ENCODE results near the gene RAB1B. TPM values are rescaled to one million over a fixed set of nuclear protein-coding genes. Genes with fewer than 3 reads are reported as not detected.

RAB1B gene
- total RNA-seq, 1 donor: 75.3 TPM

- no peaks in the 10 kb centered on the region for H3K36me3 ChIP-seq (ENCODE audit: insufficient read depth, low read length)
- peaks cover 58% of the 10 kb centered on the region for H3K4me1 ChIP-seq (ENCODE audit: insufficient read depth, low read length)
- peaks cover 25% of the 10 kb centered on the region for H4K20me1 ChIP-seq (ENCODE audit: insufficient read depth, low read length)
- H3K27ac ChIP-seq (ENCODE audit: low read depth, low read length): peak overlapping the region; percentile 94
- TF ChIP-seq, protein P1, sequence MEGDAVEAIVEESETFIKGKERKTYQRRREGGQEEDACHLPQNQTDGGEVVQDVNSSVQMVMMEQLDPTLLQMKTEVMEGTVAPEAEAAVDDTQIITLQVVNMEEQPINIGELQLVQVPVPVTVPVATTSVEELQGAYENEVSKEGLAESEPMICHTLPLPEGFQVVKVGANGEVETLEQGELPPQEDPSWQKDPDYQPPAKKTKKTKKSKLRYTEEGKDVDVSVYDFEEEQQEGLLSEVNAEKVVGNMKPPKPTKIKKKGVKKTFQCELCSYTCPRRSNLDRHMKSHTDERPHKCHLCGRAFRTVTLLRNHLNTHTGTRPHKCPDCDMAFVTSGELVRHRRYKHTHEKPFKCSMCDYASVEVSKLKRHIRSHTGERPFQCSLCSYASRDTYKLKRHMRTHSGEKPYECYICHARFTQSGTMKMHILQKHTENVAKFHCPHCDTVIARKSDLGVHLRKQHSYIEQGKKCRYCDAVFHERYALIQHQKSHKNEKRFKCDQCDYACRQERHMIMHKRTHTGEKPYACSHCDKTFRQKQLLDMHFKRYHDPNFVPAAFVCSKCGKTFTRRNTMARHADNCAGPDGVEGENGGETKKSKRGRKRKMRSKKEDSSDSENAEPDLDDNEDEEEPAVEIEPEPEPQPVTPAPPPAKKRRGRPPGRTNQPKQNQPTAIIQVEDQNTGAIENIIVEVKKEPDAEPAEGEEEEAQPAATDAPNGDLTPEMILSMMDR (IDR thresholded peaks at IDR 0.05; ENCODE audit: extremely low read depth, low read depth, low read length): no peak
- H3K9me3 ChIP-seq (ENCODE audit: low read depth, low read length): no peaks in the 10 kb centered on the region
- H3K4me2 ChIP-seq (ENCODE audit: insufficient read depth, low read length): peak overlapping the region; percentile 96
- no peak overlapping the region for H2AFZ ChIP-seq (ENCODE audit: low read length)
- H3K27me3 ChIP-seq (ENCODE audit: insufficient read depth, low read length): no peaks in the 10 kb centered on the region
- peaks cover 33% of the 10 kb centered on the region for H3K79me2 ChIP-seq (ENCODE audit: insufficient read depth, low read length)
- DNase-seq (ENCODE audit: insufficient read length, low spot score, missing footprints): peak; percentile 66
- H3K4me3 ChIP-seq (ENCODE audit: insufficient read depth, low read length): peak overlapping the region; percentile 75
These were observed 45.7 kb downstream of the RAB1B start for GRCh38 chr11:66314186-66314501.

DNA sequence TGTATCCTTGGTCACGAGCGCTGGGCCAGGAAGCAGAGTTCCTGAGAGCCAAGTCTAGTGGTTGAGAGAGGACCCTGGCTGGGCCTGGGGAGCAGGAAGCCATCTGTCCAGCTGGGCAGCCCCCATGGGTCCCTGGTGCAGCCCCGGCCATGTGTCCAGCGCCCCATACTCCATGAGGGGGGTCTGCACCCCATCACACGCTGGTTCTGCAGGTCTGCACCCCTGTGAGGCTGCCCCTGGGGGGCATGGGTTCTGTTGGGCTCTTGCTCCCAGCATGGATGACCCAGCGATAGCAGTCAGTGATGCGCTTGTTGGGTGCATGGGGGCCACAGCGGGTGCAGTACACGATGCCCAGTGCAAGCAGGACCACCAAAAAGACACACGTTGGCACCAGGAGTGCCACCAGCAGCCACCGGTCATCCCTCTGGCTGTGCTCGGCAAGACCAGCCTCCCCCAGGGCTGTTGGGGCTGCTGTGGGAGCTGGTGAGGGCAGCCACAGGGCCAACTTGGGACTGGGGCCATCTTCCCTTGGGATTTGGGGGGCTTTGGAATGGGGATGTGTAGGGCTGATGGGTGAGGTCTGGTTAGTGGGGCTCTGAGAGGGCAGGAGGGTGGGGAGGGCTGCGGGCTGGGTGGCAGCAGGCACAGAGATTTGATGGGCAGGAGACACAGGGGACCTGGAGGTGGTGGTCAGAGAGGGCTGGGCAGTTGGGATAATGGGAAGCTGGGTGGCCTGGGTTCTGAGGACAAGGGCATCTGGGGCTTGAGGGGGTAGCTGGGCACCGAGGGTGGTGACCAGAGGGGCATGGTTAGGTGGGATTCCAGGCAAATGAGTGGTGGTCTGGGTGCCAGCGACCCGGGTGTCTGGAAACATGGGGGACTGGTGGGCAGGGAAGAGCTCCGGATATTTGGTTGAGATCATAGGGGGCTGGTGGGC lies 46.4 kb downstream of the RAB1B start:
- peaks cover 33% of the 10 kb centered on the region for H3K79me2 ChIP-seq (ENCODE audit: insufficient read depth, low read length)
- H3K27ac ChIP-seq (ENCODE audit: low read depth, low read length): peak overlapping the region; percentile 94
- H3K27me3 ChIP-seq (ENCODE audit: insufficient read depth, low read length): no peaks in the 10 kb centered on the region
- peaks cover 25% of the 10 kb centered on the region for H4K20me1 ChIP-seq (ENCODE audit: insufficient read depth, low read length)
- H2AFZ ChIP-seq (ENCODE audit: low read length): no peak overlapping the region
- H3K9me3 ChIP-seq (ENCODE audit: low read depth, low read length): no peaks in the 10 kb centered on the region
- DNase-seq (ENCODE audit: insufficient read length, low spot score, missing footprints): peak; percentile 78
- TF ChIP-seq, protein P1 (IDR thresholded peaks at IDR 0.05; ENCODE audit: extremely low read depth, low read depth, low read length): no peak
- peak overlapping the region; percentile 75 for H3K4me3 ChIP-seq (ENCODE audit: insufficient read depth, low read length)
- H3K4me1 ChIP-seq (ENCODE audit: insufficient read depth, low read length): peaks cover 59% of the 10 kb centered on the region
- peak overlapping the region; percentile 96 for H3K4me2 ChIP-seq (ENCODE audit: insufficient read depth, low read length)
- no peaks in the 10 kb centered on the region for H3K36me3 ChIP-seq (ENCODE audit: insufficient read depth, low read length)

GRCh38 chr11:66315498-66315885 lies 47.1 kb downstream of the RAB1B start:
- Histone ChIP-seq H2AFZ (ENCODE audit: low read length) (no peak overlapping the region), H3K4me2 (ENCODE audit: insufficient read depth, low read length) (peak overlapping the region; percentile 96)

More at GRCh38 chr11:66315498-66315885, 47.1 kb downstream of the RAB1B start:
- Histone ChIP-seq H4K20me1 (ENCODE audit: insufficient read depth, low read length) (peaks cover 25% of the 10 kb centered on the region), H3K4me3 (ENCODE audit: insufficient read depth, low read length) (peak overlapping the region; percentile 75), H3K79me2 (ENCODE audit: insufficient read depth, low read length) (peaks cover 33% of the 10 kb centered on the region), H3K4me1 (ENCODE audit: insufficient read depth, low read length) (peaks cover 59% of the 10 kb centered on the region), H3K36me3 (ENCODE audit: insufficient read depth, low read length) (no peaks in the 10 kb centered on the region), H3K27ac (ENCODE audit: low read depth, low read length) (peak overlapping the region; percentile 94), H3K27me3 (ENCODE audit: insufficient read depth, low read length) (no peaks in the 10 kb centered on the region), H3K9me3 (ENCODE audit: low read depth, low read length) (no peaks in the 10 kb centered on the region)
- DNase-seq (ENCODE audit: insufficient read length, low spot score, missing footprints): peak; percentile 70
- TF ChIP-seq, protein P1 (IDR thresholded peaks at IDR 0.05; ENCODE audit: extremely low read depth, low read depth, low read length): no peak
